22Rv1 (cell line): ENCODE measurements around the gene IL36RN.
A peak's percentile ranks its signal among the peaks of the same experiment; 100 is the strongest.

Experiments
- H3K27ac ChIP-seq: fragments of 450-650 bp; 2 replicates; pipeline ENCODE4 v1.5.1; 2017
- ZFX ChIP-seq: fragments of 450-650 bp; IDR thresholded peaks from 2 replicates; pipeline ENCODE4 v1.6.1; 2017; ENCODE audit warnings: antibody characterized with exemption, borderline replicate concordance
- TF ChIP-seq, protein P1 (sequence below): fragments of 450-650 bp; IDR thresholded peaks from 2 replicates; pipeline ENCODE4 v1.5.1; 2017; ENCODE audit warnings: mild to moderate bottlenecking

IL36RN gene

DNA sequence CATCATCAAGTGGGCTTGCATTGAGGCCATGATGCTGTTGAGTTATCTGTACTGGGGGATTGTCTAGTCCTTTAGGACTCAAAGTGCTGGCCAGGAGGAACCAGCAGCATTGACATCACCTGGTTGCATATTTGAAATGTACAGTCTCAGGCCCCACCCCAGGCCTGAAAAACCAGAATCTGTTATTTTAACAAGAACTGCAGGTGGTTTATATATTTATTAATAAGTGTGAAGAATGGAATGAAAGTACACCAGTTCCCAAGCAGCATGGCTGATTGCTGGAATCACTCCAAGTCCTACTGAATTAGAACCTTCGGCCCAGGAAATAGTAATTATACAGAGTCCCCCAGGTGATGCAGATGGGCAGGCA is 11.6 kb downstream of the IL36RN start:
- TF ChIP-seq ZFX: no peak
- TF ChIP-seq, protein P1, sequence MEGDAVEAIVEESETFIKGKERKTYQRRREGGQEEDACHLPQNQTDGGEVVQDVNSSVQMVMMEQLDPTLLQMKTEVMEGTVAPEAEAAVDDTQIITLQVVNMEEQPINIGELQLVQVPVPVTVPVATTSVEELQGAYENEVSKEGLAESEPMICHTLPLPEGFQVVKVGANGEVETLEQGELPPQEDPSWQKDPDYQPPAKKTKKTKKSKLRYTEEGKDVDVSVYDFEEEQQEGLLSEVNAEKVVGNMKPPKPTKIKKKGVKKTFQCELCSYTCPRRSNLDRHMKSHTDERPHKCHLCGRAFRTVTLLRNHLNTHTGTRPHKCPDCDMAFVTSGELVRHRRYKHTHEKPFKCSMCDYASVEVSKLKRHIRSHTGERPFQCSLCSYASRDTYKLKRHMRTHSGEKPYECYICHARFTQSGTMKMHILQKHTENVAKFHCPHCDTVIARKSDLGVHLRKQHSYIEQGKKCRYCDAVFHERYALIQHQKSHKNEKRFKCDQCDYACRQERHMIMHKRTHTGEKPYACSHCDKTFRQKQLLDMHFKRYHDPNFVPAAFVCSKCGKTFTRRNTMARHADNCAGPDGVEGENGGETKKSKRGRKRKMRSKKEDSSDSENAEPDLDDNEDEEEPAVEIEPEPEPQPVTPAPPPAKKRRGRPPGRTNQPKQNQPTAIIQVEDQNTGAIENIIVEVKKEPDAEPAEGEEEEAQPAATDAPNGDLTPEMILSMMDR: no peak
- H3K27ac ChIP-seq: no peak overlapping the region

DNA sequence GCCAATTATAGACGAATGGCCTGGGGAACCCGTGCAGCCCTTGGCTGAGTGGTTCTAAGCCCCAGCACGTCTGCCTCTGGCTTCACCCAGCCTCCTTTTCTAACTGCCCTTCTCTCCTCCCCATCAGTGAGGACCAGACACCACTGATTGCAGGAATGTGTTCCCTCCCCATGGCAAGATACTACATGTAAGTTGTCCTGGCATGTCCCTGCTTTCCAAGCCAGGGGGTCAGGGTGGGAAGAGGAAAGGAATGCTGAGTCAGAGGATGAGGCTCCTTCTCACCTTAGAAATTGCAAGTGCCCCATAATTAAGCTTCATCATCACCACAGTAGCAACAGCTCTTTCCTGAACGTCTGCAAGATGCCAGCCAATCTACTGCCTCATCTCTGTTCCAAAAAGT is 13.6 kb downstream of the IL36RN start:
- no peak for TF ChIP-seq ZFX
- TF ChIP-seq, protein P1: no peak
- H3K27ac ChIP-seq: no peak overlapping the region

DNA sequence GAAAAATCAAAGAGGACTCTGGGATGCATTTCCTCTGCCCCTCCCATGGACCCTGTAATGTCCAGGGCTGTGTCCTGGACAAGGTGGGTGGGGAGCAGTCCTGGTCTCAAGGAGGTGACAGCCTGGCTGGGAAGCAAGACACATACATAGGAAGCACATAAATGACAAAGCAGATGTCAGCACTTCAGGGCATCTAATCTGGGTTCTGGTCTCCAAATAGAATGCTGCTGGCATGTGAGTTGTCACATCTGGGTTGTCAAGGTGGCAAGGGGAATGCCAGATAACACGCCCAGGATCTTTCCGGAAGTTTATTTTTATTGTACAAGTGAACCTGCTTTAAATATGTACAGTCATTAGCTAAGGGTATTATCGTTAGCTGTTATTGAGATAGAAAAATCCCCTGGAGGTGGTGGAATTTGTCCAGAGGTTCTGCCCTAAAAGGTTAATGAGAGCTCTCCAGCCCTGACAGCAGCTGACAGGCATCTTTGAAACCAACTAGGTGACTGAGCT is 14.4 kb downstream of the IL36RN start:
- H3K27ac ChIP-seq: no peak overlapping the region
- TF ChIP-seq ZFX: no peak
- TF ChIP-seq, protein P1: no peak

DNA sequence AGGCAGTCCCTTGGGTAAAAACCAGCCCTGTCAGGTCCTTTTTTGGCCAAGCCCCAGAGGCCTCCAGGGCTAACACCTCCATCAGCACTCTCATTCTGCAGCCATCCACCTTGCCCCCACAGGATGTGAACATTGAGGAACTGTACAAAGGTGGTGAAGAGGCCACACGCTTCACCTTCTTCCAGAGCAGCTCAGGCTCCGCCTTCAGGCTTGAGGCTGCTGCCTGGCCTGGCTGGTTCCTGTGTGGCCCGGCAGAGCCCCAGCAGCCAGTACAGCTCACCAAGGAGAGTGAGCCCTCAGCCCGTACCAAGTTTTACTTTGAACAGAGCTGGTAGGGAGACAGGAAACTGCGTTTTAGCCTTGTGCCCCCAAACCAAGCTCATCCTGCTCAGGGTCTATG is 16.0 kb downstream of the IL36RN start:
- no peak for TF ChIP-seq ZFX
- no peak overlapping the region for H3K27ac ChIP-seq

DNA sequence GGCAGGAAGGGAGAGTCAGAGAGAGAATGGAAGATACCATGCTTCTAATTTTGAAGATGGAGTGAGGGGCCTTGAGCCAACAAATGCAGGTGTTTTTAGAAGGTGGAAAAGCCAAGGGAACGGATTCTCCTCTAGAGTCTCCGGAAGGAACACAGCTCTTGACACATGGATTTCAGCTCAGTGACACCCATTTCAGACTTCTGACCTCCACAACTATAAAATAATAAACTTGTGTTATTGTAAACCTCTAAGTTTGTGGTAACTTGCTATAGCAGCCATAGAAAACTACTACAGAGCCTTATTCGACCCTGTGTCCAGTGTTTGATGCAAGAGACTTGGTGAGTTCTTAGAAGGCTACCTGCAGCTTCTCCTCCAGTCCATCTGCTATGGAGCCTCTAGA is 16.6 kb downstream of the IL36RN start:
- H3K27ac ChIP-seq: no peak overlapping the region

DNA sequence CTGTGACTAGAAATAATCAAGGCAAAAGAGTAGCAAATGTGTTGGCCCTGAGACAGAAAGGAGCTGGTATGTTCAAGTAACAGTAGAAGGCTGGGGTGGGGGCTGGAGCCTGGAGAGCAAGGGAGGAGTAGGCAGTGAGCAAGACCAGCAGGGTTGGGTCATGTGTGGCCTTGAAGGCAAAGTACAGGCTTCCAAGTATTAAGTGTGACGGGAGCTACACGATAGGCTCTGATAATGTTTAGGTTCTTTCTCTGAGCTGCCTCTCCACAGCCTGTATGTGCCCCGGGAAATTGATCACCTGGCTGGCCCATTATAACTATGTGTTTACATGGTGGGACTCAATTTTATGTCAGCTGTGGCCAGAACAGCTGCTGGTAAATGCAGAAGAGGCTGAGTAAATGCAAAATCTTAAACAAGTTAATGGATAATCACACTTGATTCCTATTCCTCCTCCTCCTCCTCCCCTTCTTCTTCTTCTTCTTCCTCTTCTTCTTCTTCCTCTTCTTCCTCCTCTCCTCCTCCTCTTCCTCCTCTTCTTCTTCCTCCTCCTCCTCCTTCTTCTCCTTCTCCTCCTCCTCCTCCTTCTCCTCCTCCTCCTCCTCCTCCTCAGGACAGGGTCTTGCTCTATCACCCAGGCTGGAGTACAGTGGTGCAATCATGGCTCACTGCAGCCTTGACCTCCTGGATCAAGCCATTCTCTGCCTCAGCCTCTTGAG is 18.1 kb downstream of the IL36RN start:
- H3K27ac ChIP-seq: no peak overlapping the region
- TF ChIP-seq, protein P1: no peak
- no peak for TF ChIP-seq ZFX

More for the DNA sequence above, 16.6 kb downstream of the IL36RN start:
- TF ChIP-seq, protein P1: no peak
- no peak for TF ChIP-seq ZFX

DNA sequence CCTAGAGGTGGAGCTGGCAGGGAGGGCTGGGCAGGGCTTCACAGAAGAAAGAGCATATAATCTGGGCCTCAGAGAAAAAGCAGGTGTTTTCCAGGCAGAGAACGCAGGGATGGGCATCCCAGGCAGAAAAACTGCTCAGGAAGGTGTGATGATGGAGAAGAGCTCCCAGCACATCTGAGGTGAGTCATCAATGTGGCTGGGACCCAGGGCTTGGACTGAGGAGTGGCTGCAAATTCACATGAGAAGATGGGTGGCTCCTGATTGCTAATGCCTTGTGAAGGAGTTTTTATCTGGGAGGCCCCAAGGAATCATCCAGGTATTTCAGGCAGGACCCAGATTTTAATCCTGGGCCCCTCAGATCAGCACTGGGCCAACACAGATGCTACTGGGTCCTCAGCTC is 18.9 kb downstream of the IL36RN start:
- no peak for TF ChIP-seq ZFX
- TF ChIP-seq, protein P1: no peak
- peak overlapping the region; percentile 55 for H3K27ac ChIP-seq
